NCI-H345 treated with DMSO at 0.1 percent for 48 hours (cell line): ENCODE results near the gene REEP5.
"Not testable (repeated sequence)": the region's sequence is repeated elsewhere in the genome, so short reads cannot be mapped to it uniquely, and the experiment has no call there.

Experiments used
- DNase-seq: peaks from one replicate; lab custom pipeline; 2025; ENCODE audit not compliant: unreplicated experiment; lab: John Stamatoyannopoulos, UW

The REEP5 gene

DNA sequence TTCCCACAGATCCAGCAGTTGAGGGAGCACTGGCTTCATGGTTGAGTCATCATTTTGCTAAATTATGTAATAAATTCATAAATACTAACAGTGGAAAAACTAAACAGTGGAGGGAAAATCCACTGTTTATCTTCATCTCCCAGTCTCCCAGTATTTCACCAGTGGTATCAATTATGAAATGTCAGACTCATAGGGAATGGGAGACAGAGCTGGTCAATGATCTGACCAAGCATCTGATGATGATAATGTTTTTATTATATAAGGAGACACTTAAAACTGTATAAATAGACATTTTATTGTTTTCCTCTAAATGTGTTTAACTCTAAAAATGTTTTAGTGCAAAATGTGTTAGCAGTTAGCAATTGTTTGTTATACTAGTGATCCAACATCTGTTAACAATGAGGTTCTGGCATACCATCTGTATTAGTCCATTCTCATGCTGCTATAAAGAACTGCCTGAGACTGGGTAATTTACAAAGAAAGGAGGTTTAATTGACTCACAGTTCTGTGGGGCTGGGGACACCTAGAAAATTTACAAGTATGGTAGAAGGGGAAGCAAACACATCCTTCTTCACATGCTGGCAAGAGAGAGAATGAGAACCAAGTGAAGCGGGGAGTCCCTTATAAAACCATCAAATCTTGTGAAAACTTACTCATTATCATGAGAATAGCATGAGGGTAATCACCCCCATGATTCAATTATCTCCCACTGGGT is 11.8 kb upstream of the REEP5 start:
- no peak for DNase-seq

- no peak for DNase-seq
Measured at GRCh38 chr5:112933105-112933504, 11.1 kb upstream of the REEP5 start.

DNA sequence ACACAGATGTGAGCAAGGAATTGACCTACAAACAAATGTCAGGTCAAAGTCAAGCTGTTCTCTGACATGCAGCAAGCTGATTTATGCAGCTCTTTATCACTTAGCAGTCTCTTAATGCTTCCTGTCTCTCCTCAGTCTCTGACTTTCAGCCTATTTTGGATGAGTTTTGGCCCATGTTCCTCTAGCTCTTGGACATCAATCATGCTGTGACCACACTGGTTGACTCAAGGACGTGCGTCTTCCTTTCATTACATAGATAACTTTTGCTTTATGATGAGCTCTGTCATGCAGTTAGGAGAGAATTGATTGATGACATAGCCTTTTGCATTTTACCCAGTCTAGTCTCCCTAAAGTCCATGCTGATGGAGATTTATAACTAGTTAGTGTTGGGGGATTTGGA is 9.4 kb upstream of the REEP5 start:
- no peak for DNase-seq

- no peak for DNase-seq
Measured at GRCh38 chr5:112930082-112930344, 8.0 kb upstream of the REEP5 start.

GRCh38 chr5:112929336-112930081 is 7.5 kb upstream of the REEP5 start:
- DNase-seq, result no peak

DNA sequence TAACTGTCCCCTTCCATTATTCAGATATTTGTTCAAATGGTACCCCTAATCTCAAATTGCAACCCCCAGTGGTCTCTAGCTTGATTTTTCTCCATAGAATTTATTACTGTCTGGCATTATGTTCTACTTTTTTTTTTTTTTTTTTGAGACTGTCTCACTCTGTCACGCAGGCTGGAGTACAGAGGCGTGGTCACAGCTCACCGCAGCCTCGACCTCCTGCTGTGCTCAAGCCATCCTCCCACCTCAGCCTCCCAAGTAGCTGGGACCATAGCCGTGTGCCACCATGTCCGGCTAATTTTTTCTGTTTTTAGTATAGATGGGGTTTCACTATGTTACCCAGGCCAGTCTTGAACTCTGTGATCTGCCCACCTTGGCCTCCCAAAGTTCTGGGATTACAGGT is 2.0 kb upstream of the REEP5 start:
- no peak for DNase-seq

GRCh38 chr5:112923148-112923917 is 1.3 kb upstream of the REEP5 start:
- DNase-seq, result no peak

DNA sequence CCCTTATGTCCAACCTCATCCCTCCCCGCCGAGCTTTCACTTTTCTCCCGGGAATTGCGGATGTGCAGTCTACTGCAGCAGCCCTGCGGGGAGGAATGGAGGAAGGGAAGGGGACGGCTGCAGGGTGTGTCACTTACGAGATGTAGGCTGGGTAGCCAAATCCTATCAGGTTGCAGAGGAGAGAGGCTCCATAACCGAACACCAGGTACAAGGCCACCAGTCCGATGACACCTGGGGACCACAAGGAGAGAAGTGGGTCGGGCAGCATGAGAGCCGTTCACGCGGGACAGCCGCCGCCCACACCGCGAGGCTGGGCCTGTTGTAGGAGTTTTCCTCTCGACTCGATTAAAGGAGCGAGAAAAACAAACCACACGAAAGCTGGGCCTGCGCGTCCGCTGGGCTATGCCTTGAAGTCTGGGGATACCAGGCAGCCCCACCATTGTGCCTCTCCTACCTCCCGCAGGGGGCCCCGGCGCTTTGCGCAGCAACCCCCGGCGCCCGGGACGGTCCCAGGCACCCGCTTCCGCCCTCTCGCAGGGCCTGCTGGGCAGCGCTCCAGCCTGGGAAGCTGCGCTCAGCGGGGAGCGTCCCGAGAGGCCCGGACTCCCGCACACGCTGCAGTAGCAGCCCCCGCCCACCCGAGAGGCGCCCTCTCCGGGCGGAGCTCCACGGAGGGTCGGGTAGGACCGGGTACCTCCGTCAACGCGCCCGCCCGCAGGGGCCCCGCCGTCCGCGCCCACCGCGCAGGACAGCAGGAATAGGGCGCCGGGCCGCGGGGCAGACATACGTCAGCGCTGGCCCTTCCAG is 798 bp downstream of the REEP5 start:
- DNase-seq, result peak; percentile 30

DNA sequence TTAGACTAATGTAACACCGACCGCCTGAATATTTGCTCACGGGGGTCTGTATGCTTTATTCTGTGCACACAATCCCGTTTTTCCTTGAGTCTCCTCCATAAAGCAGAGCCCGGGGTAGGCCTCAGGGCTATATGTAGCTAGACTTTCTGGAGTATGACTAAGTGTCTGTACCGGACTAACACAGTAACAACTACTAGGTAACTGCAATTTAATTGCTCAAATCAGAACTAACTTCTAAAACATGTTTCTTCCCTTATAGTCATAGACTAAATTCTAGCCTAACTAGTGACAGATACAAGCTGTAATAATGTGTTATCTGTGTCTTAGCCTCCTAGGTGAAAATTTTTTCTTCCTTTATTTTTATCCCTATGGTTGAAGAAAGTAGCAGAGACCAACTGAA is 2.1 kb downstream of the REEP5 start:
- DNase-seq, result no peak

- no peak for DNase-seq
Measured at GRCh38 chr5:112918679-112919078, 3.3 kb downstream of the REEP5 start.

GRCh38 chr5:112918136-112918535 is 3.9 kb downstream of the REEP5 start:
- DNase-seq, result no peak

DNA sequence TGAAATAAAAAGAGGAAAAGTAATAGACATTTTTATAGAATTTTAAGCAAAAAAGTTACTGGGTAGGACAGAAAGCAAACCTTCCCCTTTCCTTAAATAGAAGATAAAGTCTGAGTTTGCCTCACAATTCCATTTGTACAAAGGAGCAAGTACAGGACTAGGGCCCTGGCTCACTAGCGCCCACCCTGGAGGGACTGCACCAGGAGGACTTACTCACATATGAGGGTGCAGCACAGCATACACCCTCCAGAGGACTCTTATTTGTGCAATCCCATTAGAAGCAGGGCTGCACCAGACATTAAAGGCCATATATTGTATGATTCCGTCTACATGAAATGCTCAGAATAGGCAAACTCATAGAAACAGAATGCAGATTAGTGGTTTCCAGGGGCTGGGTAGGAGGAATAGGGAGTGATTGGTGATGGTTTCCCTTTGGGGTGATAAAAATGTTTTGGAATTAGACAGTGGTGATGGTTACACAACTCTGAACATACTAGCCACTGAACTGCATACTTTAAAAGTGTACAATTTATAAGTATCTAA is 4.5 kb downstream of the REEP5 start:
- no peak for DNase-seq

DNA sequence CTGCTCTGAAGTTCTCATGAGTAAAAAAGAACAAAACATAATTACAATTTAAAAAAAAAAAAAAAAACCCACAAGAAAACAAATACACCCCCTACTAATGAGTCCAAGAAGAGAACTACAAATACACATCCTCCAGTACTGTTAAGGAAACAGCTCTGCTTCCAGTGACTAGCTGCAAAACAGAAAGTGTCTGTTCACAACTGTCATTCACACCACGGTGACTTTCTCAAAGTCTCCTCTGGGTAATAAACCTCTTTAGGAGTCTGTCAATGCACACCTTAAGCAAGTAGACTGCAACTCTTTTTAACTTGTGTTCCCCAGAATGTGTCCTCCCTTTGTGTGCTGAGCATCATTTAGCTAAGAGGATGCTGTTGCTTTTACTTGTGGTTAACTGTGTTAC is 6.2 kb downstream of the REEP5 start:
- DNase-seq, result no peak

GRCh38 chr5:112914584-112914983 is 7.4 kb downstream of the REEP5 start:
- no peak for DNase-seq

GRCh38 chr5:112910529-112910928 is 11.5 kb downstream of the REEP5 start:
- DNase-seq, result no peak

DNA sequence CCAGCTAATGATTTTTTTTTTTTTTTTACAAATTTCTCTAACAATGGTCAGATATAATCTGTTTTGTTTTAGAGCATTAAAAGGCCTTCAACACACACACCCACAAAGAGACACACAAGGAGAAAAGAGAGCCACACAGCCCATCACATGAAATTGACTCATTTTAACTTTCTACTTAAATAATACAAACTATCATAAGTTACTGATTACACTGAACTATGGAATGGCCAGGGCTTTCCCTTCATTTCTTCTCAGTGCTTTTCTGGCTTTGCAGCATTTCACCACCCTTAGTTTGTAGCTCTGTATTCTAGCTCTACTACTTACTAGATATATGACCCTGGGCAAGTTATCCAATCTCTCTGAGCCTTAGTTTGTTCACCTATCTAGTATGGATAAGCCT is 13.2 kb downstream of the REEP5 start:
- no peak for DNase-seq

GRCh38 chr5:112907166-112907631 is 14.8 kb downstream of the REEP5 start:
- DNase-seq, result no peak

DNA sequence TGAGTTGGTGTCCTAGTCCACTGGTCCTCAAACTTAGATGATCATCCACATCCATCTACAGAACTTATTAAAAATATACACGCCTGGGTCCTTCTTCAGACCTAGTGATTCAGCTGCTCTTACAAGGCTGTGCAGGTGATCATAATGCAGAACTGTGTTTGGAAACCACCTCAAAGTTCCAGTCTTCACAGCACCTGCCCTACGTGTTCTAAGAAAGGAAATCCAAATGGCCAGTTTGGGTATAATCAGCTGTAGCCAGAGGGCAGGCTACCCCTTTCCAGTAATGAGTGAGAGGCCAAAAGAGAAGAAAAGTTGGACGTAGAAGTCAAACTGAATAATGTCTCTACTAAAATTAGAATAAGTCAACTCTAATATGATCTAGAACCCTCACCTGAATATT is 15.4 kb downstream of the REEP5 start:
- no peak for DNase-seq

- DNase-seq, result not testable (repeated sequence)
Measured at GRCh38 chr5:112904996-112905395, 17.0 kb downstream of the REEP5 start.

DNA sequence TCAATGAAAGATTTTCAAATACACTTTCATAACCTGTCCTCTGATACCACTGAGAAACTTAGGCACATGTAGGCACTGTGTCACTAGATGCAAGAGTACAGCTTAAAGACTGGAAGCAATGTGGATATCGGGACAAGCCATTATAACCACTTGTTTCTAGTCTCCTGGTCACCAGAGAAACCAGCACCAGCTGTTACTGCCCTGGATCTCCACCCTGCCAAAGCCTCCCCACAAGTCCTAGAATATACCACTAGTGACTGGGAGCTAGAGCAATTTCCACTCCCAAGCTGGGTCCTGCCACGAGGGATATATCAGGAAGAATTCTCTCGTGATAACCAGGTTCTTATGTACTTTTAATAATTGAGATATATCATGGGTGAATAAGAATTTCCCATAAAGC is 19.5 kb downstream of the REEP5 start:
- DNase-seq, result no peak

DNA sequence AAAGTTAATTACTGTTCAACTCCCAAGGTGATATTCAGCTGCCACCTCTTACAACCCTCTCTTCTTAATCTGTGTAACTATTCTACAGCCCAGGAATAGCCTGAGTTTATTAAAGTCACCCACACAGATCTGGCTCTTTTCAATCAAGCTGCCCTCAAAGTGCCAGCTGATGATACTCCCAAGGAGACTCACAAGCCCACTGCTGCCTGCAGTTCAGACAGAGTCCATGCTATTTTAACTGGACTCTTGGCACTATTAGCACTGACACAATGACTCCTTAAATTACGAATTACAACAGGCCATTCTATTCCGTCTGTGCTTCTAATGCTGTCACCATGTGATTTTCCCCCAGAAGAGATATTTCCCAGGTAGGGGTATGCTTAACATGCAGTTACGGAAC is 26.3 kb downstream of the REEP5 start:
- DNase-seq, result no peak
